SK-N-SH treated with all-trans-retinoic acid at 6 μM for 48 hours (cell line): ENCODE data around the gene SEC11A.

Experiments
- ARNTL ChIP-seq: fragments of 450-650 bp; formaldehyde crosslinking; IDR thresholded peaks from 2 replicates; pipeline ENCODE4 v1.5.0; 2020; ENCODE audit warnings: low read depth, mild to moderate bottlenecking, moderate library complexity, borderline replicate concordance
- TSHZ2 ChIP-seq: fragments of 250-450 bp; sonication (Bioruptor Pico); IDR thresholded peaks from 2 replicates; pipeline ENCODE4 v1.5.0; 2020; ENCODE audit warnings: mild to moderate bottlenecking, moderate library complexity
- ZFP3 ChIP-seq: fragments of 250-450 bp; sonication (Bioruptor Pico); IDR thresholded peaks from 2 replicates; pipeline ENCODE4 v1.5.0; 2020; ENCODE audit warnings: mild to moderate bottlenecking, moderate library complexity

DNA sequence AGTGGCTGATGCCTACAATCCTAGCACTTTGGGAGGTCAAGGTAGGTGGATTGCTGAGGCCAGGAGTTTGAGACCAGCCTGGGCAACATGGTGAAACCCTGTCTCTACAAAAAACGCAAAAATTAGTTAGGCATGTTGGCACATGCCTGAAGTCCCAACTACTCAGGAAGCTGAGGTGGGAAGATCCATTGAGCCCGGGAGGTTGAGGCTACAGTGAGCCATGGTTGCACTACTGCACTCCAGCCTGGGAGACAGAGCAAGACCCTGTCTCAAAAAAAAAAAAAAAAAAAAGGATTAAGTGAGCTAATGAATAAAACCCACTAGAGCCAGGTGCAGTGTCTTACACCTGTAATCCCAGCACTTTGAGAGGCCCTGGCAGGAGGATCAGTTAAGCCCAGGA, 6.7 kb upstream of the SEC11A start:
- no peak for TF ChIP-seq ARNTL
- TF ChIP-seq ZFP3 (CRISPR knock-in tag) = no peak
- TF ChIP-seq TSHZ2 (CRISPR knock-in tag) = no peak
